Stimulated activated CD8-positive, alpha-beta memory T cell treated with anti-CD3 and anti-CD28 coated beads, Interleukin-12 subunit alpha, Interleukin-12 subunit beta, amount 100 ng/mL, for 24 hours (primary cell): ENCODE measurements around the gene MC1R.
"Not testable (repeated sequence)": the region's sequence is repeated elsewhere in the genome, so short reads cannot be mapped to it uniquely, and the experiment has no call there.

Experiments
- DNase-seq: peaks from one replicate; pipeline ENCODE4 v3.0.0-alpha.2; 2020; ENCODE audit errors: extremely low read depth

MC1R gene

DNA sequence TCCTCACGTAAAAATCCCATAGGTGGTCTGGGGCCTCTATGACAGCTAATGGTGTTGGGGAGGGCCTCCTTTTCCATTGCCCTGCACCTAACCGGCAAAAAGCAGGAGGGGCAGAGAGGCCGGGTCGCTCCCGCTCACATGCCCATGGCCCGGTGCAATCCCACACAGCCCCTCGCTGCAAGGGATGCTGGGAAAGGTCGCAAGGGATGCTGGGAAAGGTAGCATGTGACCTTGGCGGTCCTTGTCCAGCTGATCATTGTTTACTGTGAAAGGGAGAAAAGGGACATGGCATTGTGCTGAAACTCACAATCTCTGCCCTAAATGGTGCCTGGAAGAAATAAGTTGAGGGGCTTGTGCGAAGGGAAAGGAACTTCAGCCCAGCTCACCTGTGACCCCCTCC is 39.9 kb downstream of the MC1R start:
- no peak for DNase-seq

DNA sequence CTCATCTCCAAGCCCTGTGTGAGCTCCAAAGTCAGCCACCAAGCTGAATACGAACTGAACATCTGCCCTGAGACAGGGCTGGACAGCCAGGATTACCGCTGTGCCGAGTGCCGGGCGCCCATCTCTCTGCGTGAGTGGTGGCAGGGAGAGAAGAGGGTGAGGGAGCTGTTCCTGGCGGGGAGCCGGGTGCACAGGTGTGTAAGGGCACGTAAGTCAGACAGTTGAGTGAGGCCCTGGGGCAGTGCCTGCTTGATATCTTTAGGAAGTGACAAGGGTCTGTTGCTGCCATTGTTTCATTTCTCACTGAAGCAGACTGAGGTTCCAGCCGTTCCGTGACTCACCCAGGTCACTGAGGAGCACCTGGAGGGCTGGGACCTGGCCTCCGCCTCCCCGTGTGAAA is 42.3 kb downstream of the MC1R start:
- no peak for DNase-seq

DNA sequence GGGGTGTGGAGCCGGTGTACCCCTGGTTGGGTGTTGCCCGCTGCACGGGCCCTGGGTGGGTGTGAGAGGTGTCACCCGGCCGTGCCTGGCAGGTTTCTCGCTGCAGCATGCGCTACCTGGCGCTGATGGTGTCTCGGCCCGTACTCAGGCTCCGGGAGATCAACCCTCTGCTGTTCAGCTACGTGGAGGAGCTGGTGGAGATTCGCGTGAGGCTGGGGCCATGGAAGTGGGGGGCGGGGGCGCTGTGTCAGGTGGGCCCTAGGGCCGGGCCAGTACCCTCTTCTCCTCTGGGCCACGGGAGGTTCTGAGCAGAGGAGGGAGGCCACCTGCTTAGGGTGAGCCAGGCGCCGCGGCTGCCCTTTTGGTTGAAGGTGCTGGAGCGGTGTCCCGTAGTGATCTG is 43.3 kb downstream of the MC1R start:
- DNase-seq: no peak

DNA sequence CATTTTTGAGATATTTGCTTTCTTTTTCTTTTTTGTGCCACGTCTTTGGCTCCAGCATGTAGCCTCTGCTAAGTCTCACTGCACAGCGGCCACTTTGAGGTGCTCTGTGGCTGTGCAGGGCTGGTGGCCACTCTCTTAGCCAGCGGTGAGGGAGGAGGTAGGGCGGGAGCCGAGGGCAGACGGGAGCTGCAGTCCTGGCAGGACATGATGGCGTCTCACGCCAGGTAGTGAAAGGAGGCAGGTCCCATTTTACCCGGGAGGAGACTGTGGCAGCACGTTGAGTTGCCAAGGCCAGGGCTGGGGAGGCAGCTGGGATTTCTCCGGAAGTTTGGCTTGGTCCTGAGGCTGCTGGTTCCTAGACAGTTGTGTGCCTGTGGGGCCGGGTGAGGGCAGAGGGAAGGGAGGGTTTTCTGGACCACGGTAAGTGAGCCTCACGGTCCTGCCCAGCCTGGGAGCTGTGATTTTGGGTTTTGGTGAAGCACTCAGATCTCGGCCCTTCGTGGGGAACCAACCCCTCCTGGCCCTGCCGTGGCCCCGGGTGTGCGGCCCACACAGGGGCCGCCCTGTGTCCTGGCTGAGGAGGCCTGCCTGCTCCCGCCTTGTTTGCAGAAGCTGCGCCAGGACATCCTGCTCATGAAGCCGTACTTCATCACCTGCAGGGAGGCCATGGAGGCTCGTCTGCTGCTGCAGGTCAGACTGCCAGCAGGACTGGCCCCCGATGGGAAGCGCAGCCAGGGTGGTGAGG is 44.3 kb downstream of the MC1R start:
- no peak for DNase-seq

DNA sequence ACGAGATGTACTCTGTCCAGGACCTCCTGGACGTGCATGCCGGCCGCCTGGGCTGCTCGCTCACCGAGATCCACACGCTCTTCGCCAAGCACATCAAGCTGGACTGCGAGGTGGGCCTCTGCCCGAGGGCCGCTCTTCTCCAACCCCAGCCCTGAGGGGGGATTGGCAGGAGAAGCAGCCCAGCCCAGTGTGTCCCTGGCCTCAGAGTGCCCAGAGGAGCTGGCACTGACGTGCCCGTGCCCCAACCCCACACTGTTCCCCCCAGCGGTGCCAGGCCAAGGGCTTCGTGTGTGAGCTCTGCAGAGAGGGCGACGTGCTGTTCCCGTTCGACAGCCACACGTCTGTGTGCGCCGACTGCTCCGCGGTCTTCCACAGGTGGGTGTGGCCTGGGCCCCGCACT is 45.5 kb downstream of the MC1R start:
- DNase-seq: no peak

DNA sequence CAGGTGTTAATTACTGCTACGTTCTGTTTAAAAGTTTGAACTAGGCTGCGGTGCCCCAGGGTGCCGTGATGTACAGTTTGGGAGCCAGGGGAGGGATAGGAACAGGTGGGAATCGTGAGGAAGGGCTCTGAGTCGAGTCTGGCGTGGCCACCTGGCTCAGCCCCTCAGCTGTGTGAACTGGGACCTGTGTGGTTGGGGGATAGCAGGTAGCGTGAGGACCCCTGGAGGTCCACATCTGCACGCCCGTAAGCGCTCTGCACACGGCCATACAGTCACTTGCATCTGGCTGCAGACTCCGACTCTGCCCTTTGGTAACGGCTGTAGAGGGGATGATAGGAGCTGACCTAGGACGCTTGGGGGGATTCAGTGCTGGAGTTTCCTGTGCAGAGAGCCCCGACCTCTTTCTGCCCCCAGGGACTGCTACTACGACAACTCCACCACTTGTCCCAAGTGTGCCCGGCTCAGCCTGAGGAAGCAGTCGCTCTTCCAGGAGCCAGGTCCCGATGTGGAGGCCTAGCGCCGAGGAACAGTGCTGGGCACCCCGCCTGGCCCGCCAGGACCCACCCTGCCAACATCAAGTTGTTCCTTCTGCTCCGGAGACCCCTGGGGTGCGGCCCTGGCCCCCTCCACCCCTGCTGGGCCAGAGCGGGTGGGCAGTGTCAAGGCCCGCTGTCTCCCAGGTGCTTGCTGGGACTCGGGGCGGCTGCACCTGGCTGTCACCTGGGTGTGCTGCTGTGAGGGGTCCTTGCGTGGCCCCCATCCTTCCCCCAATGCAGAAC is 47.0 kb downstream of the MC1R start:
- DNase-seq: no peak

DNA sequence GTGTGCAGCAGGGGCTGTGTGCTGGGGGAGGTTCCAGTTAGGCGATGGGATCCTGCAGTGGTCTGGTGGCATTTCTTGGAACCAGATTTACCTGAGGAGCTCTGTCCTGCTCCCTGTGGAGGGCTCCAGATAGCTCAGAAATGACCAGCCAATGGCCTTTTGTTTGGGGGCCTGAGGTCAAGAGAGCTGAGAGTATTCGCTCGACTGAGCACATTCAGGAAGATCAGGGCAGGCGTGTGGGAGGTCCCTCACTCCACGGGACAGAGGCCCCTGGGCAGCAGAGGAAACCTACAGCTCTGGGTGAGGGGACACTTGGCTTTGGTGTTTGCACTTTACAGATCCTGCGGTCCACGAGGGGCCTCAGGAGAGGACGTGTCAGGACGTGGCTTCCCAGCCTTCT is 48.1 kb downstream of the MC1R start:
- no peak for DNase-seq

DNA sequence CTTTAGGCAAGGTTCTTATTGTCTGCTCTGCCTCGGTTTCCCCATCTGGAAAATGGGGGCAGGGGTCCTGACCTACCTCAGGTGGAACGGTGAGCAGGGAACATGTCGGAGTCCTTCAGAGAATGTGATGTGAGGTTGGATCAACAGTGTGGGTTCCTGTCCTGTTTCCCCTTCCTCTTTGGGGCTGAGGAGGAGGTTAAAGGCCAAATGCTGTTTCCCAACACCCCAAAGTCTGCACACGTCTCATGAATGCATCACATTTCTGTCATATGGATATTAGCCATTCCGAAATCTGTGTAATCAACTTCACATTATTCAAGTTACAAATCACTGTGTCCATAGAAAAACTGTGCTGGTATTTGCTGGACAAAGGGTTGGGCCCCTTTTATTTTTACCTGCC is 48.8 kb downstream of the MC1R start:
- not testable (repeated sequence) for DNase-seq

DNA sequence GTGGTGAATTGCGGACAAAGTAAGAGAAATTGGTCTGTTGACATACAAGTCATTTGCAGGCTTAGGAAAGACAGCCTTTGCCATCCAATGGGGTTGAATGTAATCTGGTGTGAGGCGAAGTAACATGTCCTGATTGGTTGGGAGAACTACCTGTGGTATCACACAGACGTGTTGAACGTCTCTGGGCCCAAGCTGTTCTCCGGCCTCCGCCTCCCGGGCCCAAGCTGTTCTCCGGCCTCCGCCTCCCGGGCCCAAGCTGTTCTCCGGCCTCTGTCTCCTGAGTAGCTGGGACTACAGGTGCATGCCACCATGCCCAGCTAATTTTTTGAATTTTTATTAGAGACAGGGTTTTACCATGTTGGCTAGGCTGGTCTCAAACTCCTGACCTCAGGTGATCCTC is 49.4 kb downstream of the MC1R start:
- DNase-seq: not testable (repeated sequence)

DNA sequence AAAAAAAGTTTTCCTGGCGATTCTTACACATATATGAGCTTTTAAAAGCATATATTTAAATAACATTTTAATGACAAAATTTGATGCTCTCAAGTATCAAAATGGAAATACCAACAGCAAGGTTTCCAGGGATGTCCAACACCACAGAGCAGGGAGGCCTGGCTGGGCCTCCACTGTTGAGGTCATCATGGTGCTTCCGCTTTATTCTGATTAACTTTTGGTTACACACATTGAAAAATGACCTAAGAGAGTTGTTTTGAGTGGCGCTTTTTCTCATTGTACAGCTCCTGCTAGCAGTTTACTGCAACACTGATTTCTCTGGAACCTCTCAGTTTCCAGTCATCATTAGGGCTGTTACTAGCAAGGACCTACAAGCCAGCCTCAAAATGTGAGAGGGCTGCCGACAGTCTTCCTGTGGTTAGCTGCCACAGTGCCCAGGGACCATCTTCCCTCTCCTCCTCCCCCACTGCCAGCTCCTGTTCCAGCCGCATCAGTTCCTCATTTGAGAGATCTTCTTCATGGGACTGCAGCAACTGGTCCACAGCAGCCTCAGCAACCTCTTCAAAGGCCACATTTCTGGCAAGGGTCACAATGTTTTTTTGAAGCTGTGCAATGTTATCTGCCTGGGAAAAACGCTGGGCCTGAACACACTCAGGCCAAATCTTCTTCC is 51.2 kb downstream of the MC1R start:
- DNase-seq: no peak
